NCI-H526 treated with DMSO at 0.1 percent for 48 hours (cell line): ENCODE measurements around the gene PKP4.

Experiments used
- DNase-seq: peaks from one replicate; lab custom pipeline; 2025; lab: John Stamatoyannopoulos, UW

The PKP4 gene

DNA sequence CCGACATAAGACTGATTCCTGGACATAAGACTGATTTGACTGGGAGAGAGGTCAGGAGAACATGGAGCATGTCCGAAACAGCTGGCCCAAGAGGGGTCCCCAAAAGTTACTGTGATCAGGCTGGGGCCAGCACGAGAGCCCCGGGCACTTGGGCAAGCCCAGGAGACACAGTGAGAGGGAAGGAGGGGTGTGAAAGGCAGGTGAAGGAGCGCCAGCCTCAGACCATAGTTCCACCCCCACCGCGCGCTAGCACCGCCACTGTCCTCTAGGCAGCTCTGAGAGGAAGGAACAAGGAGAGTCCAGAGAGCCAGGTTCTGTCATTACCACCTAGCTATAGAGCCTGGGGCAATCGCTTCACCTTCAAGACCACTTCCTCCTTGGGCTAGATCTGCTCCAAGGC is 260.2 kb downstream of the PKP4 start:
- no peak for DNase-seq

DNA sequence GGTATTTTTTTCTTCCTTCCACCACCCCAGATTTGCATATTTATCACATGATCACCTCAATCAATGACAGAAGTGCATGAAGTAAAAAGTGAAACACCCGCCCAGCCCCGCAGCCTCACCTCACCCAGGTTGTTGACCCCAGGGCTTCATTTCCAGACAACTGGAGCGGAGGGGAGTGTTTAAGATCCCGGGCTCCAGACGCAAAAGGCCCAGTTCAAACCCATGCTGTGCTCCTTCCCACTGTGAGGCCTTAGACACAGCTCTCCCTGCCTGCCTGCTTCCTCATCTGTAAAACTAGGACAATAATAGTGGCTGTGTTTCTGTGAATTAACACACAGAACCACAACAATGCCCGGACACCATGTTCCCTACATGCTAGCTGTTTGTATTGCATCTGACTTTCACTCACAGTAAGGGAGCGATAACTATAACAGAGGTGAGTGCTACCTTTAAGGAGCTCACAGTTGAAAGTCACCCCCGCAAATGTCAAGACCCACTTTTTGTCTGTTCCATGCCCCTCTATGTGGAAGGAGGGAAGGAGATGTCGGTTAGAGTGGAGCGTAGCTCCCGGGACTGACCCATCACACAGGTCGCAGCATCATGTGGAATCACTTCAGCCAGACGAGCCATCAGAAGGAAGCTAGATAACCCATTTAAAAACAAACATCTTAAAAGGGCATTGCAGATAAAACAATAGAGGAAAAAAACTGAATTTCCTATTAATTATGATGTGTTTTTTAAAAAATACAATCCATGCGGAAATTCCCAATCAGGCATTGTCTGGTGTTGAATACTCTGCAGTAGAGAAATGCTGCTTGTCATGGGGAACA is 260.8 kb downstream of the PKP4 start:
- no peak for DNase-seq

DNA sequence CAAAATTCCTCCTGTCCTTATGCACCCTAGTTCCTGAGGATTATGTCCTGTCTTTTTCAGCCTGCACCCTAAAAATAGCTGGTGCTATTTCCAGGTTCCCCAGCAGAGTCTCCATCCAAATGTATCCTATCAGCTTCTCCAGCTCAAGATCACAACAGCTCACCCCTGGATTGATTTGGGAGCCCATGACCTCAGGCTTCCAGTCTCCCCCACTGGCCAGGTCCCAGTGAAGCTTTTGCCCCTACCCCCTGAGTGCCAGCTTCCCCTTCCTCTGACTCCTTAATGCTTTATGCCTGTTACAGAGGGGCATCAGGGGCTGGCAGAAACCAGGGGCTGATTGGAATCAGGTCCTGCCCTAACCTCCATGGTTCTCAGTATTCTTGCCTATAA is 261.4 kb downstream of the PKP4 start:
- DNase-seq: no peak

DNA sequence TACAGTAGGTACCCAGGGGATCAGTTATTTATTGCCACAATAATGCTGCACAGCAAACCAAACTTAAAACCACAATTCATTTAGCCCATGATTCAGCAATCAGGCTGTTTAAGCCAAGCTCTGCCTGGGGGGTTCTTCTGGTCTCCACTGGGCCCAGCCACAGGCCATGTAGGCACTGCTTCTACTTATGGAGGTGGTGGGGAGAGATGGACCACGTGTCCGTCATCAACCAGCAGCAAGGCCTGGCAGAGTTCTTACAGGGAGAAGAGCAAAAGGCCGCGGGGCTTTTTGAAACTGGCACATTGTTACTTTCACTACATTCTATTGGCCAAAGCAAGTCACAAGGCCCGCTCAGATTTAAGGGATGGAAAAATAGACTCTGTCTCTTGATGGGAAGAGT is 262.1 kb downstream of the PKP4 start:
- no peak for DNase-seq

DNA sequence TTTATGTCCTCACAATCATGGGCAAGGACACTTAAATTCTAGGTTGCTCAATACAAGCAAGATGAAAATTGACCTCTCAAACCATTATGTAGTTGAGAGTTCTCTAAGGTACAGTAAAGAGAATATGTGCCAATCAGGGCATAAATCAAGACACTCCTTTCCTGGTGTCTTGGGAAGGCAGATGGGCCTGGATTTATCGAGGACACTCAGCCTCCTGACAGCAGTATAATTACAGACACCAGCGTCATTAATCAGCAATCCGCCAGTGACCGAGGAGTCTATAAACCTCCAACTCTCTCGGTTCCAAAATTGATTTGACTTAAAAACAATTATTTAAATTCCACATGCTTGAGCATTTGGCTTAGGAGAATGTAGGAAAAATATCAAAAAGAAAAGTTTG is 262.7 kb downstream of the PKP4 start:
- DNase-seq: no peak

DNA sequence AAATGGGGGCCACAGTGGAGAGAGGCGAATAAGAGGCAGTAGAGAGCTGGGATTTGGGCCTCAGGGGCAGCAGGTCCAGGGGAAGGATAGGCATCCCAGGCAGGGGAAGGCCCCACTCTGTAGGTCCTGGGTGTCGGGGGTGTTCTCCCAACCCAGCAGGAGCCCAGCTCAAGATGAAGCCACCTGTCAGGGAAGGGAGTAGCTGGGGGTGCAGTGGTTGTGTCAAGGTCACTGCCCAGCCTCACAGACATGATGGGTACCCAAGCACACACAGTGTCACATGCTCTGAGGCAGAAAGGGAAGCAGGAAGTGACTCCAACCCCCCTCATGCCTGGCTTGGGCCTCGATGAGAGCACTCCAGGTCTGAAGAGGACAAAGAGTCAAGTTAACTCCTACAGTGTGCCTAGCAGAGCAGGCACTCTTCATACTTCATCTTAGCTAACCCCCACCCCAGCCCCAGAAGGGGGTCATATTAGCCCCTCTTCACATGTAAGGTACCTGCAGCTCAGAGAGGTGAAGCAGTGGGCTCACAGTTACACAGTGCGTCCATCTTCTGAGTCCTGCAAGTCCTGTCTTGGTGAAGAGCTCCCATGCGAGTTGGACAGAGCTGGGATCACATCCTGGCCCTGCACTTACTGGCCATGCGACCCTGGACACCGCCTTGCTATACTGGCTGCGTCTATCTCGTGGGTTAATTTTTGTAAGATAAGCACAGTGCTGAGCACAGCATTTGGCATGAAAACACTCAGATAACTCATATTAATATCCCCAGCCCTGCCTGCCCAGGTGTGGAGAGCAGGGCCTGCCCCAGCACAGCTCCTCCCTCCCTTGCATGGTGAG is 265.7 kb downstream of the PKP4 start:
- no peak for DNase-seq

DNA sequence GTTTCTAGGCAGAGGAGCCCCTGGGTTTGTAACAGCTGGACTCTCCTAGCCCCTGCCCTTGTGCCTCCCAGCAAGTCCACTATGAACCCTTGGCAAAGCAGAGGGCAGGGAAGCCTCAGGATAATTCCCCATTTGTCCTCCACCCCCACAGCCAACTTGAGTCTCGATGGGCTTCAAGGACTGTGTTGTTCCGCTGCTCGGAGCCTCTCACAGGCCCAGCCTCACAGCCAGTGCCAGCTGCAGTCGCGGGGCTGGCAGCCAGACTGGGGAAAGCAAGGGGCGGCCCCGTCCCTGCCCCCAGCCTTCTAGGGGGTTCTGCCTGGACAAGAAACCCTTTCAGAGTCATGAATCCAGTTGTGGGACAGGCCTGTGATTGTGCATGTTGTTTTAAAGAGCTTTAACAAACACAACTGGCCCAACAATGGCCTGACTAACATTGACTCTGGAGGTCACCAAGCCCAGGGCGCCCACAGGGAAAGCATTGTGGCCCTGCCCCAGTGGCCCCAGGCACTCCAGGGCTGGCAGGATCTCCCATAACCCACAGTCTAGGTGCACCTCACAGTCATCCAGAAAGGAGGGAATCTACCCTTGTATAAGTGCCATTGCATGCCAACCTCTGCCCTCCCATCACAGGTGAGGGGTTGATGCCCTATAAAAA is 266.6 kb downstream of the PKP4 start:
- DNase-seq: no peak

DNA sequence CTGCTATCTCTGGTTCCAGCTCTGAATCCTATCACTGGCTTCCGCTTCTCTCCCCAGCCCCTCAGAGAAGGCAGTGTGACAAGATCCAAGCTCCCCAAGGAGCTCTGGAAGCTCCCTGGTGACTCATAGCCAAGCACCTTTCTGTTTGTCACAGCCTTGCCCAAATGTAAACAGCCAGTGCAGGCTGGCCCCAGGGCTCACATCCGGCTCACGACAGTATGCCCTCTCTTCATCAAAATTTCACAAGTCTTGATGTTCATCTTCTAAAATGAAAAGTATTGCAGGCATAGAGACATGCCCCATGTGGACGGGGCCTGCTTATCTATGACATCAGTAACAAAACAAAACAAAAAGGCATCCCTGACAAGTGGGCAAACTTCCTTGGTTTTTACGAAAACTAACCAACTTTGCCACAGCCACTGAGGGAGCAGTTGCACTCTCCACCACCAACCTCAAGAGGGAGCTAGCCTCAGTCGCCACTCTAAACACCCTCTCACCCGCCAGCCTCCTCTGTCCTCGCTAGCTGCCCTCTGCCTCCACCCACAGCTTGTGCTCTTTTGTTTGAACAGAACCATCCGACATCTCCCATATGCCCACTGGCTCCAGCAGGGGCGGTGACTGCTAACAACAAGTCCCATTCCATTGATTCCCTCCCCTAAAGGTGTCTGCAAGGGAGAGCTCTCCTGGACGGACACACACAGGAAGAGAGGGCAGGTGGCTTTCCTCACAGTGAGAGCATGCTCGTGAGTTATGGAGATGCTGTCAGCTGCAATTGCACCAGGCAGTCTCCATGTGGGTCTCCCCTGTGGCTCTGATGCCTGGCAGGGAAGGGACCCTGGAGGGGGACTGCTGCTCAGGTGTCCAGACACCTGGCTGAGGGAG is 267.4 kb downstream of the PKP4 start:
- no peak for DNase-seq

DNA sequence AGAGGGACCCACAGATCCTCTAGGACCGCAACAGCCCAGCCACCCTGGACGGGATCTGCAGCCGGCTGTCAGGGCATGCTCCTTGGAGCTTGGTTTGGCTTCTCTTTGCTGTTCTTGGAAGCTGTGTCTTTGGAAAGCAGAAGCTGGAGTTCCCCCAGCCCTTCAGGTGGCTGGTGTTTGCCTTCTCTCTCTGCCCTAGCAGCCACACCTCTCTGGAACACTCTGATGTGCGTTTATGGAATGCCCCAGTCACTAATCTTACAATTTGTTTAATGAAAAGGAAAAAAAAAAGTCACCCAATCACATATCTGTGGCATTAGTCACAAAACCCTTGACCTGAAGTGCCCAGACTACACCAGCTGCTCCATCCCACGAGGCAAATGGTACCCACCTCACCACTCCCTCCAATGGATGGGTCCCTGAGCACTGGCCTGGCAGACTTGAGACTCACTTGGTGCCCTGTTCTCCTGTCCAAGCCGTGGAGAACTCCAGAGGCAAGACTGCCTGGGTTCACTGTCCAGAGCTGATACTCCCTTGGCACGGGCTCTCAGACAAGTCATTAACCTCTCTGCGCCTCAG is 268.1 kb downstream of the PKP4 start:
- no peak for DNase-seq

DNA sequence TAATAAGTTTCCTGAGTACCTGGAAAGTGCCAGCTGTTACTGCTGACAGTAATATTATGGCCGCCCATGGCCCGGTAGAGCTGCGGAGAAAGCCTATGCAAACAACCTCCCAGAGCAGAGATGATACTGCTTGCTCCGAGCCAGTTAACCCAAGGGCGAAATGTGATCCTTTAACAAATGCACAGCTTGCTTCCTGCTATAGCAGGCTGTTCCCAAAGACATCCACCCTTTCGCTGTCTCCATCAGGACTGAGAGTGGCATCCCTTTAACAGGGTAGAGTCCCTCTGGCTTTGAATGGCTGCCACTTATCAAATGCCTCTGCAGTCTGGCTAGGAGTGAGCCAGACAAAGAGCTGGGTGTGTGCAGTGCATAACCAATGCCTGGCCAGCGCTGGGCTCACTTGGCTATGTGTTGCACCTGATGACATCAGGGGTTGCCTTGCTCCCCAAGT is 268.7 kb downstream of the PKP4 start:
- DNase-seq: peak; percentile 86

DNA sequence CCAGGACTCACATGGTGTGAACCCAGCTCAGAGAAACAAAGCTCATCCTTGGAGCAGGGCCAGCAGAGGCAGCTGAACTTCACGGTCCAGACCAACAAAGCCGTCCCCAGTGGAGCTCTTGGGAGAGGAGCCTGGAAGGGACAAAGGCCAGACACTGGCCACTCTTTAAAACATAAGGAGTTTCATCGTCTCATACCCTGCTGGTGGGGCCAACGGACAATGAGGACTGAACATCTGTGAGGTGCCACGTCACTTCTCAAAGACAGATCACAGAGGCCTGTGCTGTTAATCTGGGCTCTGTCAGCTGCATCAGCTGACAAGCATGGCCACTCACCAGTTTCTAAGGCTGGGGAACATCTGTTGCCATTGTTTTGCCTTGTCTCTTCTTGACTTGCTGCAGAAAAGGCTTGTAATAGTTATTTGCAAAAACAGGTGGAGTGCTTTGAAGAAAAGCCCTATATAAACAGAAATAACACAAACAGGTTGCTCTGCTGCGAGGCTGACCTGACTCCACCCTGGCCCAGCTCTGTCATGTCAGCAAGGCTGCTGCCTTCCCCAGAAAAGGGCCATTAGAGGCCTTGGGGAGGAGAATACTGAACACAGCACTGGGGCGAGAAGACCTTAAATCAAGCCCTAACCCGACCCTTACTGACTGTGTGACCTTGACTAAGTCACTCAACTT is 270.3 kb downstream of the PKP4 start:
- no peak for DNase-seq

DNA sequence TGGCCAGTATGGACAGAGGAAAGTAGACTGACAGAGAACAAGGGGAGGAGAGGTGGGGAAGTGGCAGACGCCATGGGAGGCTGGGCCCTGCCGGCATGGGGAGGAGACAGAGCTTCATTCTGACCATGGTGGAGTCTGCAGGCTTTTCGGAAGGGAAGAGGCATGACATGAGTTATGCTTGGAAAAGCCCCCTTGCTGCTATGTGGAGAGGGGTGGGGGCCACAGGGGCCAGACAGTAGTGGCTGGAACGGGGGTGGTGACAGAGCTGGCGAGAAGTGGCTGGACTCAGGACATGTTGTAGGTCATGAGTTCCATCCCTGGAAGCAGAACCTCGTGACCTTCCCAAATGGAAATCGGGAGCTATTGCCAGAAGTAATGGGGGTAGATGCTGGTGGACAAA is 271.7 kb downstream of the PKP4 start:
- DNase-seq: no peak

DNA sequence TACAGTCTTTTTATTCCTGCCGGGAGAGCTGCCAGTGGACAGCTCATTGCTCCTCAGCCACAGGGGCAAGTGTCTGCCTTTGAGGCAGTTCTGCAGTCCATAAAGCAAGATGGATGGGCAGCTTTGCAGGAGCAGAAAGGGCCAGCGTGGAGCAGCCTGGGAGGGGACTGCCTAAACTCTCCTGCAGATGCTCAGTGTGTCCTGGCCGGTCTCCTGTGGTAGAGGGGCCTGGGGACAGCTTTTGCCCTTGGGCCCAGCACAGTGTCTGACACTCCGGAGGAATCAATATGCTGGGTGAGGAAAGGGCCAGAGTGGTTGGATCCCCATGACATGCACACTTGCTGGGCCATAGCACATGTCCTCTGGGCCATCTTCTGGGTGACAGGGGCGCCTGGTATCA is 272.7 kb downstream of the PKP4 start:
- no peak for DNase-seq

DNA sequence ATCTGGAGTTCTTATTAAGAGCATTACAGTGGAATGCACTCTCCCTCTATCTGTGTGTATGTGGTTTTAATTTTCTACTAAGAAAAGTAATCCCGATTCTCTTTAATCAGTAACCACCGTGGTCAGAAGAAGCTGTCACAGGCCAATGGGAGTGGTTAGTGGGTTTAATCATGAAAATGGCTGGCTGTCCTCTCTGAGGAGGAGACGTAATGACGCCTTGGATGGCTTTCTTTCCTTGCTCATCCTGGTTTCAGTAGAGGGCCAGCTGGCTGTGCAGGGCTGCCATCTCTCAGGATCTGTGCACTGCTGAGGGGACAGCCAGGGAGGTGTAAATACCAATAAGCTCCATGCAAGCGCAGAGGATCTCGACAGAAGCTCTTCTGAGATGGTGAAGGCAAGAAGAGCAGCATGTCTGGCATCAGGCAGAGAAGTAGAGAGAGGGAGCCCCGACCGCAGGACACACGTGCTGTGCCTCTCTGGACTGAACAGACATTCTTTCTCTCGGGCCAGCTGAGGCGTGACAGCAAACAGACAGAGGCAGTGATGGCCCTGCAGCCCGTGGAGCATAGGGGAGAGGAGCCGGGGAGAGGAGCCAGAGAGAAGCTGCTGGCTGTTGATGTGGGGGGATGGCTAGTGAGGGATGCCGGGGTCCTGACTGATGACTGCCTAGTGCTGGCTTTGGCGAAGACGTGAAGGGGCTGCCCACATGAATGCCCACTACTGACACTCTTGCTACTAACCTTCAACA is 273.3 kb downstream of the PKP4 start:
- DNase-seq: peak; percentile 65

DNA sequence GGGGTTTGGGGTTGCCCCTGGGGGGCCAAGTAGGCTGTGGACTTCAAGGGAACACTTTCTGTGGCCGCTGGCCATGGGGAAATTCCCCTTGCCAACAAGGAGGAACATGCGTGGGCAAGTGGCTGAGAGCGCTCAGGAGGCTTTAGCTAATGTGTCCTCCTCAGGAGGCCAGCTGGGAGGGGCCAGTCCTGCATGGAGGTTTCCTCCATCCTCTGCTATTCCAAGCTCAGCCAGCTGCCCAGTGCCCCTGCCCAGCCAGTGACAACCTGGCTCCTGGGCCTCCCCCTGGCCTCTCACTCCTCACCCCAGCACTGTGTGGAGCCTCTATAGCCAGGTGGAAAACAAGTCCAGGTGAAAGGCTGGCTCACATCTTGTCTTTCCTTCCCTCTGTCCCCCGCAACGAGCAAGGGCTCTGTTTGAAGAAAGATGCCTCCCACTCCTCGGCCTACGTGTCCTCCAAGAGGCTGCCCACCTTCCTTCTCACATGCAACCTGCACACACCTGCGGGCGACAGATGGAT is 273.9 kb downstream of the PKP4 start:
- DNase-seq: no peak

DNA sequence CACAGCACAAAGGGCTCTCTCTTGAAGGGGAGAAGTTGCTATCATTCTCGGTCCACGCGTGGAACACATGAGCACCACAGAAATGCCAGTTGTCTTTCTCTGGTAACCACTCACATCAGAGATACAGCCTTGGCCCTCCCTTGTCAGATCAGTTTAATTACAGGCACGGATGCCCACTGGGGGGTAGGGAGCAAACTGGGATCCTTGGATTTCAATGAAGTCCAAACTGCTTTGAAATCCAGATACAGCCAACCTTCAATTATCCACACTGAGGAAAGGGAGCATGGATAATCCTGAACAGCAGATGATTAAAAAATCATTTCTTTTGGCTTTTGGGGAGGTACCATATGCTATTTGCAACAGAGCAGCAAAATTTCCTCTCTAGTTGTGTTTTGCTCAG is 274.6 kb downstream of the PKP4 start:
- DNase-seq: no peak
